ENCODE results near the gene FRMD4A.

DNA sequence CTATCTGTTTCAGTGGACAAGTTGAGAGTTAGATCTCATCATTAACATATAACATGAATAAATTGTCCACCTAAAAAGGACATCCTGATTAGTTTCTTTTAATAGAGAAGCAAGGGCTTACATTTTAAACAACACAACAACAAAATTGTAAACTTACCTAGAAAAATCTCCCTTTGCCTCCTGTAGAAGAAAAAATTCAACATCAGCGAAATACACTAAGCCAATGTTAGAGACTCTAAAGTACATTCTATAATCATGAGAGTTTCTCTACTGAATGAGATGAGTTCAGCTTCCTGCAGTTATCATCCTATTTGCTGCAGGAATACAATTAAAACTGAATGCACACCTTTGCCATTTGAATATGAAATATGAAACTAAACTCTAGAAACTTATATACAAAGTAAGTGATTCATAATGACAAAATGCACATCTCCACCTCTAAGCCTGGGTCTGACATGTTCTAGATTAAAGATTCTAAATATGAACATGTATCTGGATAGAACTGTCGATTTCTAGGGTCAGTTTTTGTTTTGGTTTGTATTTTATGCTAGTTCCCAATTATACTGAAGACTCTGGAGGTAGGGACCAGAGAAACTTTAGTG is 569.1 kb downstream of the FRMD4A start:
- TF ChIP-seq, protein P1, sequence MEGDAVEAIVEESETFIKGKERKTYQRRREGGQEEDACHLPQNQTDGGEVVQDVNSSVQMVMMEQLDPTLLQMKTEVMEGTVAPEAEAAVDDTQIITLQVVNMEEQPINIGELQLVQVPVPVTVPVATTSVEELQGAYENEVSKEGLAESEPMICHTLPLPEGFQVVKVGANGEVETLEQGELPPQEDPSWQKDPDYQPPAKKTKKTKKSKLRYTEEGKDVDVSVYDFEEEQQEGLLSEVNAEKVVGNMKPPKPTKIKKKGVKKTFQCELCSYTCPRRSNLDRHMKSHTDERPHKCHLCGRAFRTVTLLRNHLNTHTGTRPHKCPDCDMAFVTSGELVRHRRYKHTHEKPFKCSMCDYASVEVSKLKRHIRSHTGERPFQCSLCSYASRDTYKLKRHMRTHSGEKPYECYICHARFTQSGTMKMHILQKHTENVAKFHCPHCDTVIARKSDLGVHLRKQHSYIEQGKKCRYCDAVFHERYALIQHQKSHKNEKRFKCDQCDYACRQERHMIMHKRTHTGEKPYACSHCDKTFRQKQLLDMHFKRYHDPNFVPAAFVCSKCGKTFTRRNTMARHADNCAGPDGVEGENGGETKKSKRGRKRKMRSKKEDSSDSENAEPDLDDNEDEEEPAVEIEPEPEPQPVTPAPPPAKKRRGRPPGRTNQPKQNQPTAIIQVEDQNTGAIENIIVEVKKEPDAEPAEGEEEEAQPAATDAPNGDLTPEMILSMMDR (IDR thresholded peaks at IDR 0.05 in 4 of 5, conservative IDR thresholded peaks at IDR 0.05 in 1 of 5): no peak
- TF ChIP-seq POLR2A (IDR thresholded peaks at IDR 0.05): no peak
